ENCODE measurements around the gene MYLK. TPM values are rescaled to one million over a fixed set of nuclear protein-coding genes. Genes with fewer than 3 reads are reported as not detected.

The MYLK gene
- total and polyA plus RNA-seq, 11 donors: 3.2 to 20.7 (median 12.4) TPM

GRCh38 chr3:123804676-123805075 is 79.5 kb downstream of the MYLK start:
- Histone ChIP-seq H3K4me3 (no peak overlapping the region), H3K36me3 (no peaks in the 10 kb centered on the region), H3K27ac (no peak overlapping the region), H3K9me3 (no peaks in the 10 kb centered on the region), H3K27me3 (no peaks in the 10 kb centered on the region), H3K4me1 (peaks cover 0 to 10% (median 0%) of the 10 kb centered on the region in 12 donors)
- DNase-seq (no peak), ATAC-seq (no peak)
- TF ChIP-seq POLR2A (IDR thresholded peaks at IDR 0.05) (no peak), CTCF (IDR thresholded peaks at IDR 0.05) (no peak)
- intact Hi-C loops (cut with DNase I): no loop called here
- 43 to 79% (median 69%) methylated on average over 2 to 3 of the region's 3 CpGs for WGBS, 4 donors

GRCh38 chr3:123803521-123803920 is 80.6 kb downstream of the MYLK start:
- no peak for TF ChIP-seq CTCF (IDR thresholded peaks at IDR 0.05)
- no peak for TF ChIP-seq POLR2A (IDR thresholded peaks at IDR 0.05)
- ATAC-seq: no peak
- Histone ChIP-seq H3K36me3 (no peaks in the 10 kb centered on the region), H3K4me3 (no peak overlapping the region), H3K27ac (no peak overlapping the region), H3K4me1 (peaks cover 0 to 11% (median 0%) of the 10 kb centered on the region in 12 donors), H3K27me3 (no peaks in the 10 kb centered on the region), H3K9me3 (no peaks in the 10 kb centered on the region)
- no peak for DNase-seq
- intact Hi-C loops (cut with DNase I): no loop called here
- WGBS, 4 donors: 71 to 77% (median 75%) methylated on average over 5 of the region's 5 CpGs

- 64 to 83% (median 71%) methylated on average over 2 to 3 of the region's 3 CpGs for WGBS, 4 donors
- no peak for ATAC-seq
- H3K27me3 ChIP-seq: no peaks in the 10 kb centered on the region
- no peak overlapping the region for H3K4me3 ChIP-seq
- no peak overlapping the region for H3K27ac ChIP-seq
- DNase-seq: no peak
- no peaks in the 10 kb centered on the region for H3K36me3 ChIP-seq
- no peaks in the 10 kb centered on the region for H3K9me3 ChIP-seq
- peaks cover 0 to 10% (median 0%) of the 10 kb centered on the region in 12 donors for H3K4me1 ChIP-seq
- intact Hi-C loops (cut with DNase I): no loop called here
- no peak for TF ChIP-seq CTCF (IDR thresholded peaks at IDR 0.05)
- no peak for TF ChIP-seq POLR2A (IDR thresholded peaks at IDR 0.05)
These were observed 82.0 kb downstream of the MYLK start for GRCh38 chr3:123802007-123802625.

GRCh38 chr3:123801474-123801873 is 82.7 kb downstream of the MYLK start:
- DNase-seq (no peak), ATAC-seq (no peak)
- Histone ChIP-seq H3K27me3 (no peaks in the 10 kb centered on the region), H3K4me3 (no peak overlapping the region), H3K4me1 (peaks cover 0 to 10% (median 0%) of the 10 kb centered on the region in 12 donors), H3K27ac (no peak overlapping the region), H3K36me3 (no peaks in the 10 kb centered on the region), H3K9me3 (no peaks in the 10 kb centered on the region)
- intact Hi-C loops (cut with DNase I): no loop called here
- no peak for TF ChIP-seq POLR2A (IDR thresholded peaks at IDR 0.05)
- no peak for TF ChIP-seq CTCF (IDR thresholded peaks at IDR 0.05)
